NCI-H2081 (cell line): ENCODE data around the gene ERCC8.
"Not testable (repeated sequence)": the region's sequence is repeated elsewhere in the genome, so short reads cannot be mapped to it uniquely, and the experiment has no call there.

Experiments used
- DNase-seq, 2 experiments: peaks; one replicate each; lab custom pipeline; 2025; lab: John Stamatoyannopoulos, UW

Gene ERCC8

GRCh38 chr5:60916646-60917045, 28.2 kb downstream of the ERCC8 start:
- no peak for DNase-seq

- no peak for DNase-seq
Measured at GRCh38 chr5:60903356-60903755, 41.5 kb downstream of the ERCC8 start.

GRCh38 chr5:60896991-60897390, 47.9 kb downstream of the ERCC8 start:
- no peak for DNase-seq

GRCh38 chr5:60893521-60893920, 51.3 kb downstream of the ERCC8 start:
- DNase-seq, result no peak

- DNase-seq, result no peak
Measured at GRCh38 chr5:60891667-60892066, 53.2 kb downstream of the ERCC8 start.

GRCh38 chr5:60888359-60889061, 56.4 kb downstream of the ERCC8 start:
- no peak for DNase-seq

- no peak for DNase-seq
Measured at GRCh38 chr5:60887746-60888145, 57.1 kb downstream of the ERCC8 start.

GRCh38 chr5:60887096-60887495, 57.8 kb downstream of the ERCC8 start:
- no peak for DNase-seq

- no peak for DNase-seq
Measured at GRCh38 chr5:60886158-60886557, 58.7 kb downstream of the ERCC8 start.

- peak; percentile 3 to 40 for DNase-seq
Measured at GRCh38 chr5:60883229-60883628, 61.6 kb downstream of the ERCC8 start.

- DNase-seq, result no peak
Measured at GRCh38 chr5:60872892-60873291, 72.0 kb downstream of the ERCC8 start.

- no peak for DNase-seq
Measured at GRCh38 chr5:60870857-60871256, 74.0 kb downstream of the ERCC8 start.

- DNase-seq, result not testable (repeated sequence)
Measured at GRCh38 chr5:60860572-60860971, 84.3 kb downstream of the ERCC8 start.

GRCh38 chr5:60856066-60856465, 88.8 kb downstream of the ERCC8 start:
- no peak for DNase-seq

- DNase-seq, result no peak
Measured at GRCh38 chr5:60852940-60853339, 91.9 kb downstream of the ERCC8 start.

- no peak for DNase-seq
Measured at GRCh38 chr5:60852317-60852716, 92.6 kb downstream of the ERCC8 start.

- DNase-seq, result no peak
Measured at GRCh38 chr5:60851626-60852025, 93.2 kb downstream of the ERCC8 start.

- DNase-seq, result no peak
Measured at GRCh38 chr5:60846298-60846697, 98.6 kb downstream of the ERCC8 start.

- DNase-seq, result peak; percentile 84
Measured at GRCh38 chr5:60843936-60844905, 100.6 kb downstream of the ERCC8 start, which contains the start of gene ELOVL7. Gene ELOVL7 (minus strand): TSS chr5:60844269. CDS start chr5:60787397, 56,872 bp downstream.

- DNase-seq, result no peak
Measured at GRCh38 chr5:60843386-60843935, 101.4 kb downstream of the ERCC8 start.

GRCh38 chr5:60842871-60843385, 101.9 kb downstream of the ERCC8 start:
- DNase-seq, result no peak

- DNase-seq, result no peak
Measured at GRCh38 chr5:60841361-60841760, 103.5 kb downstream of the ERCC8 start.
